ENCODE results near the gene NVL.

DNA sequence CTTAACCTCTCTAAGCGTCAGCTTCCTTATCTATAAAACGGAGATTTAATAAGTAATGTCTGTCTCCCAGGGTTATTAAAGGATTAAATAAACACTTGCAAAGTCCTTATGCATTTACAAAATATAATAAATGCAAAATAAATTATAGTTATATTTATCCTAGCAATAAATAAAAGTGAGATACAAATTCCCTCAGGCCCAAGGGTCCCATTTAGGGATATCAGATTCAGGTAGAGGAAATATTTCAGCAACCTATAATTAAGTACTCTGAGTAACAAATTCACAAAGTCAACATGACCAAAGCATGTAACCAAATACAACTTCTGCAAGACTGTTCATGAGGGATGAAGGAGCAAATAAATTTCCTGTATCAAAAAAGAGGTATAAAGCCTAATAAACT, 17.9 kb downstream of the NVL start:
- TF ChIP-seq, protein P1, sequence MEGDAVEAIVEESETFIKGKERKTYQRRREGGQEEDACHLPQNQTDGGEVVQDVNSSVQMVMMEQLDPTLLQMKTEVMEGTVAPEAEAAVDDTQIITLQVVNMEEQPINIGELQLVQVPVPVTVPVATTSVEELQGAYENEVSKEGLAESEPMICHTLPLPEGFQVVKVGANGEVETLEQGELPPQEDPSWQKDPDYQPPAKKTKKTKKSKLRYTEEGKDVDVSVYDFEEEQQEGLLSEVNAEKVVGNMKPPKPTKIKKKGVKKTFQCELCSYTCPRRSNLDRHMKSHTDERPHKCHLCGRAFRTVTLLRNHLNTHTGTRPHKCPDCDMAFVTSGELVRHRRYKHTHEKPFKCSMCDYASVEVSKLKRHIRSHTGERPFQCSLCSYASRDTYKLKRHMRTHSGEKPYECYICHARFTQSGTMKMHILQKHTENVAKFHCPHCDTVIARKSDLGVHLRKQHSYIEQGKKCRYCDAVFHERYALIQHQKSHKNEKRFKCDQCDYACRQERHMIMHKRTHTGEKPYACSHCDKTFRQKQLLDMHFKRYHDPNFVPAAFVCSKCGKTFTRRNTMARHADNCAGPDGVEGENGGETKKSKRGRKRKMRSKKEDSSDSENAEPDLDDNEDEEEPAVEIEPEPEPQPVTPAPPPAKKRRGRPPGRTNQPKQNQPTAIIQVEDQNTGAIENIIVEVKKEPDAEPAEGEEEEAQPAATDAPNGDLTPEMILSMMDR (conservative IDR thresholded peaks at IDR 0.05 in 1 of 2, IDR thresholded peaks at IDR 0.05 in 1 of 2; ENCODE audit: extremely low read depth in 1 of 2, insufficient read depth in 1 of 2, low read depth in 1 of 2, low read length in 2 of 2), result no peak
- TF ChIP-seq EZH2 (IDR thresholded peaks at IDR 0.05; ENCODE audit: borderline replicate concordance, low read length), result no peak

All from mammary epithelial cell (primary cell).